Endothelial cell of hepatic sinusoid (primary cell): ENCODE measurements around the gene CLIC3.

Experiments
- in situ Hi-C: cut with HindIII; loops from 2 replicates; pipeline ENCODE4 v1.10.0; 2017; ENCODE audit warnings: low sequenced_read_pairs

CLIC3 gene

DNA sequence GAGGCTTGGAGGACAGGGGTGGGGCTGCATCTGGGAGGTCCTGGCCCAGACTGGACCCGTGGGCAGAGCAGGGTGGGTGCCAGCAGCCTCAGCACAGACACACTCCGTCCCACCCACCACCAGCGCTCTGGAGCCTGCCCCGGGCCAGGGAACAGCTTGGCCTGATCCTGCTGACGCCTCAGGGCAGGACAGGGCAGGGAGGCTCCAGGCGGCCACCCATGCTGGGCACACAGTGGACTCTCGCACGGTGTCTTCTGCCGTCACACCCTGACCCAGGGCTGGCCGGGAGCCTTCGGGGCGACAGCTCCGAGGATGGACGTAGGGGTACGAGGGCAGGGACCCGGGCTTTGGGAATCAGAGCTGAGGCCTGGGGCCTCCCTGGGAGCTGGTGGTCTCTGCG lies 27.2 kb downstream of the CLIC3 start:
- in situ Hi-C loops, result no loop called here

DNA sequence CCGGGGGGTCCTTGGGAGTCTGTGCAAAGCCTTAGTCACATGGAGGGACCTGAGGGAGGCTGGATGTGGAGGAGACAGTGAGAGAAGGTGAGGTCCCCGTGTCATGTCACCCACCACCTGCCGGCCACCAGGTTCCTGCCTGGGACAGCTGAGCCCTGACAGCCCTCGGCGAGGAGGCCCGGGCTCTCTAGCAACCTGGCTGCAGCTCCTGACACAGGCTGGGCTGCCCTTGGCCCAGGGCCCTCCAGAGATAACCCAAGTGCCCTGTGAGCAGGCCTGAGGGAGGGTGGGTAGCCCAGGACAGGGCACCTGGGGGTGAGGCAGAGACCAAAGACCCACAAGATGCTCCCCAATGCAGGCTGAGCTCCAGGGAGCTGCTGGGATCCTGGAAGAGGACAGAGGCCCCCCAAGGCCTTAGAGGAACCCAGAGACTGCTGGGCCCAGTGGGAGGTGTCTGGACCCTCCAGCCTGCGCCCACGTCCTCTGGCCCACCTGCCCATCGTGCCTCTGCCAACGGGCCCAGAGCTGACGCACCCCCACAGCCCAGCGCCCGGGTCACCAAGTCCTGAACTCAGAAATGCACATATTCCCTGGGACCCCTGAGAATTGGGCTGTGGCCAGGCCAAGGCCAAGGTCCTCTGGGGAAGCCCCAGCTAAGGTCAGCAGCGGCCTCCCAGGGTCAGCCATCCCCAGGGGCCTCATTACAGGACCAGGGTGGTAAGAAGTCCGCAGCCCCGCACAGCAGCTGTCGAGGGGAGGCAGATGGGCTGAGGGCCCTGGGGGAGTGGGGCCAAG lies 27.8 kb downstream of the CLIC3 start:
- in situ Hi-C loops, result no loop called here

GRCh38 chr9:136965771-136966484 lies 30.4 kb downstream of the CLIC3 start:
- in situ Hi-C loops, result no loop called here

DNA sequence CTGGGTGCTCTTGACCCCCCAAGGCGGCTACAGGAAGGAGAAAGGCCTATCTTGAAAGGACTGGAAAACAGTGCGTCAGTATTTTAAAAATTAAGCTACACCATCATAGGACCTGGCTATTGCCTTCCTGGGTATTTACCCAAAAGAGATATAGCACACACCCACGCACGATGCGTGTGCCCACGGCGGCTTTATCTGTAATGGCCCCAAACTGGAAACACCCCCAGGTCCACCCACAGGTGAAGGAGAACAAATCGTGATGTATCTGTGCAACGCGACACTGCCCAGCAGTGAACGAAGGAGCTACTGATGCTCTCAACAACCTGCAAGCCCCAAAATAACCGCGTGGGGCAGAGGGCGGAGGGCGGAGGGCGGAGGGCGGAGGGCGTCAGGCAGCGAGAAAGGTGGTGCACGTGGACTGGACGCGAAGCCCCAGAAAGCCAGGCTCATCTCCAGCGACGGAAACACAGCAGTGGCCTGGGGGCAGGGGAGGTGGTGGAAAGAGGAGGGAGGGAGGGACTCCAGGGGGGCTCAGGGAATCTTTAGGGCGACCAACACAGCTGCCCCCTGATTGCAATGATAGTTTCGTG lies 31.4 kb downstream of the CLIC3 start:
- in situ Hi-C loops, result no loop called here

GRCh38 chr9:136964171-136964689 lies 32.1 kb downstream of the CLIC3 start:
- in situ Hi-C loops, result no loop called here

- in situ Hi-C loops, result no loop called here
Observed at GRCh38 chr9:136963751-136964150, 32.6 kb downstream of the CLIC3 start.

- in situ Hi-C loops, result no loop called here
Observed at GRCh38 chr9:136963341-136963740, 33.0 kb downstream of the CLIC3 start.

- in situ Hi-C loops, result no loop called here
Observed at GRCh38 chr9:136962701-136963248, 33.6 kb downstream of the CLIC3 start.

DNA sequence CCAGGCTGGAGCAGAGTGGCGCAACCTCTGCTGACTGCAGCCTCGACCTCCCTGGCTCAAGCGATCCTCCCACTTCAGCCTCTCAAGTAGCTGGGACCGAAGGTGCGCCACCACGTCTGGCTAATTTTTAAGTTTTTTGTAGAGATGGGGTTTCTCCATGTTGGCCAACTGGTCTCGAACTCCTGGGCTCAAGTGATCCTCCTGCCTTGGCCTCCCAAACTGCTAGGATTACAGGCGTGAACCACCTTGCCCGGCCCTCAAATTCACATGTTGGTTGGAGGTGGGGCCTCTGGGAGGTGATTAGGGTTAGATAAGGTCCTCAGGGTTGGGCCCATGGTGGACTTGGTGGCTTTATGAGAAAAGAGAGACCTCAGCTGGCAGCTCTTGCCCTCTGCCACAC lies 34.2 kb downstream of the CLIC3 start:
- in situ Hi-C loops, result no loop called here

- in situ Hi-C loops, result no loop called here
Observed at GRCh38 chr9:136961279-136962065, 34.9 kb downstream of the CLIC3 start.

GRCh38 chr9:136960938-136961275 lies 35.5 kb downstream of the CLIC3 start:
- in situ Hi-C loops, result no loop called here

GRCh38 chr9:136960212-136960937 lies 36.0 kb downstream of the CLIC3 start:
- in situ Hi-C loops, result no loop called here

- in situ Hi-C loops, result no loop called here
Observed at GRCh38 chr9:136958898-136959850, 37.2 kb downstream of the CLIC3 start.

- in situ Hi-C loops, result no loop called here
Observed at GRCh38 chr9:136958473-136958872, 37.9 kb downstream of the CLIC3 start.

GRCh38 chr9:136957901-136958300 lies 38.5 kb downstream of the CLIC3 start:
- in situ Hi-C loops, result no loop called here

DNA sequence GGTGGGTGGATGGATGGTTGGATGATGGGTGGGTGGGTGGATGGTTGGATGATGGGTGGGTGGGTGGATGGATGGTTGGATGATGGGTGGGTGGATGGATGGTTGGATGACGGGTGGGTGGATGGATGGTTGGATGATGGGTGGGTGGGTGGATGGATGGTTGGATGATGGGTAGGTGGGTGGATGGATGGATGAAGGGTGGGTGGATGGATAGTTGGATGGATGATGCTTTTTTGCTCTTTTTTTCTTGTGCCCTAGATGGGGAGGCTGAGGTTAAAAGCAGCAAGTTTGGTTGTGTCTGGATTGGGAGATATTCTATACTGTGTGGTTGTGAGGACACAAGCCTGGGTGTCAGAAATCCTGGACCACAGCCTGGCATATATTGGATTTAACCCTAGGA lies 38.9 kb downstream of the CLIC3 start:
- in situ Hi-C loops, result no loop called here

GRCh38 chr9:136956604-136957003 lies 39.8 kb downstream of the CLIC3 start:
- in situ Hi-C loops, result no loop called here

GRCh38 chr9:136955943-136956335 lies 40.4 kb downstream of the CLIC3 start:
- in situ Hi-C loops, result no loop called here
